ENCODE results near the gene PTPRU. TPM values are rescaled to one million over a fixed set of nuclear protein-coding genes. Genes with fewer than 3 reads are reported as not detected.

PTPRU gene
- total and polyA plus RNA-seq, 2 experiments from 2014 or later: 8.0 to 105 TPM

DNA sequence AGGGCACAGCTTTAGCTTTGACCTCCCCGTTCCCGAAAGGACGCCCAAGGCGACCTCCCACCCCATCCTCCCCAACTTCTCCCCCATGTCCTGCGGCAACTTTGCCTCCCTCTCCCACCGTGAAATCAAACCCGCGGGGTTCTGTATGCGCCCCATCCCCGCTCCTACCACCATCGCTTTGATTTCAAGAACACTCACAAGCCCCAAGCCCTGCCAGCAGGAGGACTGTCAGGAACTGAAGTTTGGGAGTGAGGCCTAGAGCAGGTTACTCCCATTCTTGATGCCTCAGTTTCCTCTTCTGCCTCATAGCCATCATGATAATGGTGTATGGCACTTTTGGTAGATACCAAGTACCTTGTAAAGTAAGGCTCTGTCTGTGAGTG, 2.3 kb downstream of the PTPRU start:
- H3K36me3 Mint-ChIP-seq (ENCODE audit: low read depth): peaks cover 6% of the 10 kb centered on the region; the same call in 1 of the 3 replicates
- TF ChIP-seq POLR2AphosphoS5 (IDR thresholded peaks at IDR 0.05; ENCODE audit: low read depth): no peak
- TF ChIP-seq, protein P1, sequence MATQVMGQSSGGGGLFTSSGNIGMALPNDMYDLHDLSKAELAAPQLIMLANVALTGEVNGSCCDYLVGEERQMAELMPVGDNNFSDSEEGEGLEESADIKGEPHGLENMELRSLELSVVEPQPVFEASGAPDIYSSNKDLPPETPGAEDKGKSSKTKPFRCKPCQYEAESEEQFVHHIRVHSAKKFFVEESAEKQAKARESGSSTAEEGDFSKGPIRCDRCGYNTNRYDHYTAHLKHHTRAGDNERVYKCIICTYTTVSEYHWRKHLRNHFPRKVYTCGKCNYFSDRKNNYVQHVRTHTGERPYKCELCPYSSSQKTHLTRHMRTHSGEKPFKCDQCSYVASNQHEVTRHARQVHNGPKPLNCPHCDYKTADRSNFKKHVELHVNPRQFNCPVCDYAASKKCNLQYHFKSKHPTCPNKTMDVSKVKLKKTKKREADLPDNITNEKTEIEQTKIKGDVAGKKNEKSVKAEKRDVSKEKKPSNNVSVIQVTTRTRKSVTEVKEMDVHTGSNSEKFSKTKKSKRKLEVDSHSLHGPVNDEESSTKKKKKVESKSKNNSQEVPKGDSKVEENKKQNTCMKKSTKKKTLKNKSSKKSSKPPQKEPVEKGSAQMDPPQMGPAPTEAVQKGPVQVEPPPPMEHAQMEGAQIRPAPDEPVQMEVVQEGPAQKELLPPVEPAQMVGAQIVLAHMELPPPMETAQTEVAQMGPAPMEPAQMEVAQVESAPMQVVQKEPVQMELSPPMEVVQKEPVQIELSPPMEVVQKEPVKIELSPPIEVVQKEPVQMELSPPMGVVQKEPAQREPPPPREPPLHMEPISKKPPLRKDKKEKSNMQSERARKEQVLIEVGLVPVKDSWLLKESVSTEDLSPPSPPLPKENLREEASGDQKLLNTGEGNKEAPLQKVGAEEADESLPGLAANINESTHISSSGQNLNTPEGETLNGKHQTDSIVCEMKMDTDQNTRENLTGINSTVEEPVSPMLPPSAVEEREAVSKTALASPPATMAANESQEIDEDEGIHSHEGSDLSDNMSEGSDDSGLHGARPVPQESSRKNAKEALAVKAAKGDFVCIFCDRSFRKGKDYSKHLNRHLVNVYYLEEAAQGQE (IDR thresholded peaks at IDR 0.05; ENCODE audit: unreplicated experiment): no peak
- peak; percentile 26 for TF ChIP-seq EZH2 (IDR thresholded peaks at IDR 0.05; ENCODE audit: low read depth, unreplicated experiment)
- TF ChIP-seq NANOG (IDR thresholded peaks at IDR 0.05; ENCODE audit: borderline replicate concordance): no peak
- TF ChIP-seq ZNF331 (CRISPR knock-in tag; IDR thresholded peaks at IDR 0.05; ENCODE audit: low read depth): no peak
- TF ChIP-seq ZNF114 (CRISPR knock-in tag; IDR thresholded peaks at IDR 0.05): no peak
- TF ChIP-seq CREB1 (CRISPR knock-in tag; IDR thresholded peaks at IDR 0.05; ENCODE audit: low read depth): no peak
- Histone ChIP-seq H3K79me2 (replicated peaks; ENCODE audit: insufficient read depth) (peaks cover 10% of the 10 kb centered on the region; the same call in 1 of the 2 replicates), H3K36me3 (ENCODE audit: insufficient read depth) (no peaks in the 10 kb centered on the region), H3K9me2 (ENCODE audit: insufficient read depth) (no peaks in the 10 kb centered on the region), H2AFZ (no peak overlapping the region; the same call in 1 of the 2 replicates), H3K4me3 (peak overlapping the region; percentile 72), H3K4me2 (peak overlapping the region; percentile 96), H3F3A (replicated peaks; ENCODE audit: low read depth) (peaks cover 18% of the 10 kb centered on the region), H4K20me1 (replicated peaks; ENCODE audit: insufficient read depth) (no peaks in the 10 kb centered on the region; the same call in 1 of the 2 replicates), H3K27me3 (ENCODE audit: insufficient read depth) (peaks cover 45% of the 10 kb centered on the region), H3K4me1 (ENCODE audit: insufficient read depth) (peaks cover 22% of the 10 kb centered on the region), H3K27ac (ENCODE audit: low read depth) (no peak overlapping the region)
- H3K4me3 Mint-ChIP-seq: peak overlapping the region; percentile 87
- peak; percentile 2; the same call in 2 of the 3 replicates for ATAC-seq
- DNase-seq (ENCODE audit: low spot score): peak; percentile 47
- H3K9me3 Mint-ChIP-seq: peaks cover 6% of the 10 kb centered on the region; the same call in 2 of the 3 replicates
- H3K27me3 Mint-ChIP-seq (ENCODE audit: insufficient read depth, low read depth, poor library complexity): peaks cover 50% of the 10 kb centered on the region
- H3K27ac Mint-ChIP-seq: no peak overlapping the region
- H3K4me1 Mint-ChIP-seq: peaks cover 33% of the 10 kb centered on the region

DNA sequence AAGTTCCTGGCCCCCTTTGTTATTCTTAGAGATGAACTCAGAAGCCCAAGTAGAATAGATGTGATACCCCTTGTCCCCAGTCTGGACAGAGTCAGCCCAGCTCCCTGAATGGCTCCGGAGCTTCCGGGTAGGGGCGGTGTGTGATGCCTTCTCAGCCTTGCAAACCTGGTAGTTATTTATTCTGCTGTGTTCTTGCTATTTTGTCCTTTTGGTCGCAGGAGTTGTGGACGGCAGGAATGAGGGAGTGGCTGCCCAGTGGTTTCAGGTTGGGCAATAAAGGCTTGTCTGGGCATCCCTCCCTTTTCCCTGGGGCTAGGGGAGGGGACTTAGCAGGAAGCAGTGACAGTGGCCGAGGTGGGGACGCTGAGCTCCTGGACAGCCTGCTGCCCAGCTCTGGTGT, 2.8 kb downstream of the PTPRU start:
- Histone ChIP-seq H3K4me2 (peak overlapping the region; percentile 96), H3K27ac (ENCODE audit: low read depth) (no peak overlapping the region), H3K79me2 (replicated peaks; ENCODE audit: insufficient read depth) (peaks cover 10% of the 10 kb centered on the region; the same call in 1 of the 2 replicates), H3K4me3 (peak overlapping the region; percentile 72), H3K4me1 (ENCODE audit: insufficient read depth) (peaks cover 22% of the 10 kb centered on the region), H3K36me3 (ENCODE audit: insufficient read depth) (no peaks in the 10 kb centered on the region), H4K20me1 (replicated peaks; ENCODE audit: insufficient read depth) (no peaks in the 10 kb centered on the region; the same call in 1 of the 2 replicates), H3K9me2 (ENCODE audit: insufficient read depth) (no peaks in the 10 kb centered on the region), H2AFZ (no peak overlapping the region), H3K27me3 (ENCODE audit: insufficient read depth) (peaks cover 45% of the 10 kb centered on the region), H3F3A (replicated peaks; ENCODE audit: low read depth) (peaks cover 18% of the 10 kb centered on the region)
- Mint-ChIP-seq H3K4me3 (peak overlapping the region; percentile 87), H3K9me3 (peaks cover 6% of the 10 kb centered on the region; the same call in 2 of the 3 replicates), H3K27me3 (ENCODE audit: insufficient read depth, low read depth, poor library complexity) (peaks cover 48% of the 10 kb centered on the region), H3K27ac (no peak overlapping the region), H3K36me3 (ENCODE audit: low read depth) (peaks cover 6% of the 10 kb centered on the region; the same call in 1 of the 3 replicates), H3K4me1 (peaks cover 33% of the 10 kb centered on the region)
- DNase-seq (ENCODE audit: low spot score) (no peak), ATAC-seq (no peak)
- no peak for TF ChIP-seq EZH2 (IDR thresholded peaks at IDR 0.05; ENCODE audit: low read depth, unreplicated experiment)
- no peak for TF ChIP-seq POLR2AphosphoS5 (IDR thresholded peaks at IDR 0.05; ENCODE audit: low read depth)
- TF ChIP-seq STAT1 (IDR thresholded peaks at IDR 0.05; ENCODE audit: unreplicated experiment): no peak
- no peak for TF ChIP-seq CREB1 (CRISPR knock-in tag; IDR thresholded peaks at IDR 0.05; ENCODE audit: low read depth)
- no peak for TF ChIP-seq CTCF (conservative IDR thresholded peaks at IDR 0.05; ENCODE audit: low read depth in 2 of 2)
- no peak for TF ChIP-seq NANOG (IDR thresholded peaks at IDR 0.05; ENCODE audit: borderline replicate concordance)
- no peak for TF ChIP-seq ETS1 (IDR thresholded peaks at IDR 0.05)

Data from GM23338 (cell line).